Activated naive CD4-positive, alpha-beta T cell treated with anti-CD3 and anti-CD28 coated beads, Interleukin-2, amount 50 U/mL, for 72 hours (primary cell): ENCODE measurements around the gene ANKFN1. TPM values are rescaled to one million over a fixed set of nuclear protein-coding genes. Genes with fewer than 3 reads are reported as not detected.
"Not testable (repeated sequence)": the region's sequence is repeated elsewhere in the genome, so short reads cannot be mapped to it uniquely, and the experiment has no call there.

Experiments
- ATAC-seq, 2 donors: fragments of 150-1000 bp; cut with Tn5 transposase; 2 replicates each; pipeline ENCODE4 v1.10.0; 2021; ENCODE audit warnings: mild to moderate bottlenecking in 2 of 2, moderate library complexity in 2 of 2
- DNase-seq, 2 donors: peaks; one replicate each; pipeline ENCODE4 v3.0.0; 2021 to 2022; ENCODE audit warnings: low spot score in 2 of 2
- H3K27ac Mint-ChIP-seq, 2 donors: one replicate each; pipeline ENCODE4 v1.8.0; 2022; ENCODE audit warnings: mild to moderate bottlenecking in 2 of 2, mixed read lengths in 2 of 2
- H3K36me3 Mint-ChIP-seq, 2 donors: one replicate each; pipeline ENCODE4 v1.8.0; 2022; ENCODE audit warnings: mixed read lengths in 2 of 2
- H3K9me3 Mint-ChIP-seq, 2 donors: one replicate each; pipeline ENCODE4 v1.8.0; 2022; ENCODE audit warnings: mixed read lengths in 2 of 2
- total RNA-seq, 2 donors: library from RNA; stranded (reverse); gene quantifications; one replicate each; pipeline ENCODE4 v1.2.3, GENCODE V29; 2022

ANKFN1 gene
- total RNA-seq, 2 donors from 2014 or later: not detected

DNA sequence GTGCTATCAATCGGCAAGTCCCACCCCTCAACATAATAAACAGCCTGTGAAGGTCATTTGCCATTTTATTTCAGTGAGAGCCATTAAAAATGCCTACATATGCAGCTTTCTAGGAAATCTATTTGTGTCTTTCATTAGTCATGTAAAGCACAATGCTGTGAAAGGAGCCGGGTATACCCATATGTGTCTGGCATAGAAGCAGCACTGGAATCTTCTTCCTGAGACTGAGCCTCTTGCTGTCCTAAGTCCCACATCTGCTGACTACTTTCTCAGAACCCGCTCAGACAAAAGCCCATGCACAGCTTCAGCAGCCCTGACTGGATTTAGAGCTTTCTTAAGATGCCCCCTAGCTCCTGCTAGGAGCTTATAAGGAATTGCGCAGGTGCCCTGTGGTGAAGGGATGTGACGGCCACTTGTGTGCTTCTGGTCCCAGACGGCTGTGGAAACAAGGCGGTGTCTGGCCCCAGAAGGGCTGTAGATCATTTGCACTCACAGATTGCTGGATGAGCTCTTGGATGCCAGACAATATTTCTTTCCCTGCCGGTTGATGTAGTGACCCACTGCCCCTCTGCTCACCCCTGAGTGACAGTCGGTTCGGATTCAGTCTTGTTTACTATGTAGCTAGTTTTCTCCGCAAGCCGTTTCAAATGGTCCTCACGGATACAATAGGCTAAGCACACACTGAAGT is 172.2 kb downstream of the ANKFN1 start:
- H3K27ac Mint-ChIP-seq: no peak overlapping the region
- H3K9me3 Mint-ChIP-seq: no peaks in the 10 kb centered on the region
- ATAC-seq (no peak), DNase-seq (no peak)
- H3K36me3 Mint-ChIP-seq: no peaks in the 10 kb centered on the region

DNA sequence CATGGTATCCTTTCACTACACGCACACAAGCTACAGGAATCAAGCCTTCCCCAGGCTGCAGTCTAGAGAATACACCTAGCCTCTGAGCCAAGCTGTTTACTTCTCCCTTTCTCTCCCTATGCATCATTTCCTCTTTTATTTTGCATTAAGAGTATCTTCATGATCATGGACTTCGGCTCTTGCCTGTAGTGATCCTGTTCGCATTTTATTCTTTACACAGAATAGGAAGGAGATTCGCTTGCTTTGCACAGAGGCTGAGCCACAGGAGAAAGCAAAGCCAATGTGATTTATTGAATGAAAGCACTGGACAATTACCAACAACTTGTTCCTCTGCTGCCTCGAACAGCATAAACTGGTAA is 172.7 kb downstream of the ANKFN1 start:
- ATAC-seq (no peak), DNase-seq (no peak)
- no peaks in the 10 kb centered on the region for H3K36me3 Mint-ChIP-seq
- no peaks in the 10 kb centered on the region for H3K9me3 Mint-ChIP-seq
- H3K27ac Mint-ChIP-seq: no peak overlapping the region

DNA sequence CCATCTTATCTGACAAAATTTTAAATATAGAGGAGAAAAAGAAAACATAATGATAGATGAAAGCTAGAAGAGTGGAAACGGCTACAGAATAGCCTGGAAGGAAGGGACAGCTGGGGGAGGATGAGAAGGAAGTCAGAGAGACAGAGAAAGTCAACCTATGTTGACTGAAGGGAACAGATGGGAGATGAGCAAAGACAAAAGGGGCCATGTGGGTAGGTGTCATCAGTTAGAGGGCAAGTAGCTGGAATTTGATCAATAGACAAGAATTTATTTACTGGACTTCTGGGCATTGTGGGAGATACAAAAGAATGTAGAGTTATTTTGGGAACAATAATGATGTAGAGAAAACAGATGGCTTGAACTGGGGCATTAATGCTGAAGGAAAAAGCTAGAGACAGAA is 194.4 kb downstream of the ANKFN1 start:
- Mint-ChIP-seq H3K9me3 (peaks cover 9 to 12% of the 10 kb centered on the region in 2 donors), H3K36me3 (peaks cover 0 to 5% of the 10 kb centered on the region in 2 donors), H3K27ac (no peak overlapping the region)
- DNase-seq (no peak), ATAC-seq (no peak)

DNA sequence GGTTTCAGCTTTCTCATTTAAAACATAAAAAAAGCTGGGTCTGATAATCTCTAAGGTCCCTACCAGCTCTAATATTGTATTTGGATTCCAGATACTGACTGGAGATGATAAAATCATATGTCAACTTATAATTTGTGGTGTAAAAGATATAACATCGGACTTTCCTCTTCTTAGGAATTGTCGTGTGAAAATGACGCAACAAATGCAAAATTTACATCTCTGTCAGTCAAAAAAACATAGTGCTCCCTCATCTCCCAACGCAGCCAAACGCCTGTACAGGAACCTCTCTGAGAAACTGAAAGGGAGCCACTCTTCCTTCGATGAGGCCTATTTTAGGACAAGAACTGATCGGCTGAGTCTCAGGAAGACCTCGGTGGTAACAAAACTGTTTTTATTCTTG is 197.3 kb downstream of the ANKFN1 start:
- ATAC-seq: no peak
- no peak for DNase-seq
- H3K36me3 Mint-ChIP-seq: no peaks in the 10 kb centered on the region
- peaks cover 0 to 4% of the 10 kb centered on the region in 2 donors for H3K9me3 Mint-ChIP-seq
- no peak overlapping the region for H3K27ac Mint-ChIP-seq

DNA sequence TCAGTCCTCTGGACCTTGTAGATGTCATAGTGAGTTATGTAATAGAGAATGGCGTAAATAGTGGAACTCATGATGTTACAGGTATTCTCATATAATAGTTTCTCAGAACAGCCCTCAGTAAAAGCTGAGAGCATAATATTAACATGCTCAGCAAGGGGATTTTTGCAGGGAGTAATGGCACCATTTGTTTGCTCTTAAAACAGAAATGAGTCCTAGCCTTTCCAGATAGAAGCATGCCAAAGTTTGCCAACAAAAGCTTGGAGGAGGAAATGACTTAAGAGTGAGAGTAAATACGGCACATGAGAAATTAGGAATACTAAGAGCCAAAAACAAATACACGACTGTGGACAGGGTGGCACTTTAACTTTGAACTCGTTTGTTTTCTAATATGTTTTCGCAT is 198.4 kb downstream of the ANKFN1 start:
- ATAC-seq (no peak), DNase-seq (no peak)
- no peaks in the 10 kb centered on the region for H3K36me3 Mint-ChIP-seq
- H3K27ac Mint-ChIP-seq: no peak overlapping the region
- H3K9me3 Mint-ChIP-seq: peaks cover 0 to 4% of the 10 kb centered on the region in 2 donors

DNA sequence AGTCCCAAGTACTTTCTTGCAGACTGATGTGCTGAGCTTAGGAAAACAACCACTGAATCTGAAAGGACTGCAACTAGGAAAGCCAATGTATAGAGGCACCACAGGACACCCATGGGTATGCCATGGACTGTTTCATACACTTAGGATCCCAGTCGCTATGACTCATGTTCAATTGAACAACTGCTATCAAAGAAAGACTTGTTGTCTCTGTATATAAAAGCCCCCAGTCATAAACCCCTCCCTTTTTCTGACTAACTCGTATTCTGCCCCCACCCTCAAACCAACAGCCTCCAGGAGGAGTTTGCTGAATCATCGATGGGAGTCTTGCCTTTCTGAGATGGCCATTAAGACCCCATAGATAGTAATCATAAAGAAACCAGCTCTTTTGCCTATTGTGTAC is 205.4 kb downstream of the ANKFN1 start:
- H3K36me3 Mint-ChIP-seq: no peaks in the 10 kb centered on the region
- no peak overlapping the region for H3K27ac Mint-ChIP-seq
- ATAC-seq: no peak
- no peaks in the 10 kb centered on the region for H3K9me3 Mint-ChIP-seq
- DNase-seq: no peak

DNA sequence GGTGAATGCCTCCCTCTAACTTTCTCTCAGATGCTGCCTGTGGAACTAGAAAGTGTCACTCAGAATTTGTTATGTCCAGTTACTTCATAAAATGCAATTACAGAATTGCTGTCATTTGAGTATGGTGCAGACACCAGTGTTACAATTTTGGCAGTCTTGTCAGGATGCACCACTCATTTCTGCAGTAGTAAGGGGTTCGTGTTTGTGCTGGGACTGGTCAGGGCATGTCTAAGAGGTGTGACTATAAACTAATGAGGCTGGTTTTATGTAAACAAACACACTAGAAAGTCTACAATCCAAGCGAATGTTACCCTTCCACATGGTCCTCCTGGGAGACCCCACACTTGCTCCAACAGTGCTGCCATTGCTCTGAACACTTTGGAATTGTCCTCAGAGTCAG is 206.2 kb downstream of the ANKFN1 start:
- DNase-seq: no peak
- Mint-ChIP-seq H3K9me3 (no peaks in the 10 kb centered on the region), H3K27ac (no peak overlapping the region), H3K36me3 (no peaks in the 10 kb centered on the region)
- no peak for ATAC-seq

DNA sequence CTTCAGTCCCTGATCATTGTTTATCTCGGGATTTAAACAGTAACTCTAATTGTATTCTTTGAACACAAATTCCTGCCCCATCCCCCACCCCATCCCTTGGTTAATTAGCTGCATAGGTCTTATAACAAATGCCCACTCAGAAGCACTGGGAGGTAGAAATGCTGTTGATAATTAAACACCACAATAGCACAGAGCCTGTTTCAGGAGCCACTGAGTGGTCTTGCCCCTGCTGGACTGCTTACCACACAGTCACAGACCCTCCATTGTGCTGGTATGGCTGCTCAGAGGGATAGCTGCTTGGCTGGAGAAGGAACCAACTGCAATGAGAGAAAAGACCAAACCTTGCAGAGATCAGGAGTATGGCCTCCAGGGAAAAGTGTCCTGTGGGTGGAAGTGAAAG is 214.1 kb downstream of the ANKFN1 start:
- no peaks in the 10 kb centered on the region for H3K9me3 Mint-ChIP-seq
- ATAC-seq (no peak), DNase-seq (no peak)
- no peak overlapping the region for H3K27ac Mint-ChIP-seq
- H3K36me3 Mint-ChIP-seq: no peaks in the 10 kb centered on the region

DNA sequence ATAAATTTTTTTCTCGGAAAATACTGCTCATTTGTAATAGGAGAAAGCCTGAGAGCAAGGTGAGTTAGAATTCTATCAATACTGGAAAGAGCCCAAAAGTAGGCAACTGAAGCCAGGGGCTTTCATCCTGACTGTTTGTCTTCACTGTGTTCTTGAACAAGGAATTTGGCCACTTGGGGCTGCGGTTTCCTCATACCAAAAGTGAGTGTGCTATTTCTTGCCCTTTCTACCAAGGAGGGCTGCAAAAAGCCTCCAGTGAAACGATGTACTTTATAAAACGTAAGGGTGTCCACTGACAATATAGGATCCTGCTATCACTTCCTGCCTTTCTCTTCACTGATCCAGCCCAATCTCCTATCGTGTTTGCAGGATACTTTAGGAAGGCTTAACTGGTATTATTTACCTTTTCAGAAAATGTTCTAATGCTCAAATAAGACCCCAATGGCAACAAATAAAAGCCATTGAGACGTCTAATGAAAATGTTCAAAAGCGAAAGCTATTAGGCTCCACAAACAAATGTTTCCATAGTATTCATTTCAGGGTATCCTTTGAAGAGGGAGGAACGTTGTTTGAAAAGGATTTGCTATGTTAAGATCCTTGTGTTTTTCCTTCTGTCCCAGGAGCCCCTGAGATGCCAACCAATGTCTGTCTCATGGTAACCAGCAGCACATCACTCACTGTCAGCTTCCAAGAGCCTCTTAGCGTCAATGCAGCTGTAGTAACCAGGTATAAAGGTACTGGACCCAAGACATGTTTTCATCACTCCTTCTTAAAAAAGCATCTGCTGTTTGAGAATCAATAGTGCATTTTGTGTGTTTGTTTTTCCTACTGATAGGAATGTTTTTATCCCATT is 220.9 kb downstream of the ANKFN1 start:
- no peak for DNase-seq
- ATAC-seq: no peak
- no peaks in the 10 kb centered on the region for H3K9me3 Mint-ChIP-seq
- no peaks in the 10 kb centered on the region for H3K36me3 Mint-ChIP-seq
- H3K27ac Mint-ChIP-seq: no peak overlapping the region

DNA sequence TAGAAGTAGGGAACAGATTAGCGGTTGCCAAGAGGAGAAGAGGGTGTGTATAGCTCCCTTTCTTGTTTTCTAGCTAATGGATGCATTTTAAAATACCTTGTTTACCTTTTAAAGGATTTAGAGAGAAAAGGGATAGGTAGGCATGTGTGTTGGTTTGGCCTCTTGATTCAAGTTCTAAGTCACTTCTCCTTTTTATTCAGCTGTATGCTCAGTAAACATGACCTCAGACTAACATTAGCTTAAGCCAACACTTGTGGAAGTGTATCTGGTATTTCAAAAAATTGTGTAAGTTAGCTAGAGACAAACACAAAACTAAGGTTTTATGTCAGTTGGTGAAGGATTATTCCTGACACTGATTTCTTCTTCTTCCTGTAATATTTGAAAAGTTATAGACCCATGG is 236.1 kb downstream of the ANKFN1 start:
- ATAC-seq (no peak), DNase-seq (no peak)
- no peak overlapping the region for H3K27ac Mint-ChIP-seq
- no peaks in the 10 kb centered on the region for H3K36me3 Mint-ChIP-seq
- H3K9me3 Mint-ChIP-seq: no peaks in the 10 kb centered on the region

DNA sequence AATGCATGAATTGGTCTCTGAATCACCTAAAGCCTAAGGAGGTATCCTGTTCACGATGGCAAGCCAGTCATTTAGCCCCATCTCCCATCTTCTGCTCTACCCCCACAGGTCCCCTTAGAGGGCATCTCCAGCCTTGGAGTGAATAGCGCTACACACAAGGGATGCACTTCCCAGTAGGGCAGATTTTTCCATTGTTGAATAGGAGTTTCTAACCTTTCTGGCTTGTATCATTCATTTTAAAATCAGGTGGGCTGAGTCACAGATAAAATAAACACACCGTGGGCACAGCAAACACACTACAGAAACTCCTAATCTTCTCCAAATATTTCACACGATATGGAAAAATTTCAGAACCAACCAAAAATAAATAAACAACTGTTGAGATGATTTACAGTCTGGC is 239.0 kb downstream of the ANKFN1 start:
- Mint-ChIP-seq H3K36me3 (no peaks in the 10 kb centered on the region), H3K9me3 (no peaks in the 10 kb centered on the region), H3K27ac (no peak overlapping the region)
- ATAC-seq: no peak
- DNase-seq: no peak

DNA sequence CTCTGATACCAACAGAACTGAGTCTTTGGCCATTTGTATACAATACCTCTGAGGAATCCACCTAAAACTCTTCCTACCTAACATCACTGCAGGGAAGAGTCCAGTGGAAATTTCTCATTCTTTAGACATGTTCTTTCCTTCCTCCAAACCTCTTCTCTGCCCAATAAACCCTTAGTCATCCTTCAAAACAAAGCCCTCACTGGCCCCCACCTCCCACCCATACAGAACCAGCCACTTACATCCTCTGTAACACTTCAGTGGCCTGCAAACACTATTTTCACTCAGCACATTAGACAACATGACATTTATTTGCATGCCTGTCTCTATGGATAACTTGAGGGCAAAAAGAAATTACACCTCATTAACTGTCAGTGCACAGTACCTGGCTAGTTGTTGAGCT is 239.9 kb downstream of the ANKFN1 start:
- no peak for ATAC-seq
- DNase-seq: no peak
- H3K27ac Mint-ChIP-seq: no peak overlapping the region
- no peaks in the 10 kb centered on the region for H3K36me3 Mint-ChIP-seq
- H3K9me3 Mint-ChIP-seq: no peaks in the 10 kb centered on the region

DNA sequence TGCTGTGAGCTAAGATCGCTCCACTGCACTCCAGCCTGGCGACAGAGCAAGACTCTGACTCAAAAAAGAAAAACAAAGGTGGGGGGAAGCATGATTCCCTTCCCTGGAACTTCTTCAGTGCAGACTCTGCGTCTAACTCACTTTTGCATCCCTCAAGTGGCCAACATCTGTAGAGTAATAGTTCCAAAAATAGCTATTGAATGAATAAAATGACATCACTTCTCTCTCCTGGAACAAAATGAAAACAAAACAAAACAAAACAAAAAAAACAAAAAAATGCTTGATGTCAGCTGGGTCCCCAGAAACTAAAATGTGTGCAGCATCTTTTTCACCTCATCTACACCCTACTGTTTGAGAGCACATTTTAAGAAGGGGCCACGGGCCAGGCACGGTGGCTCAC is 242.5 kb downstream of the ANKFN1 start:
- ATAC-seq: no peak
- Mint-ChIP-seq H3K9me3 (no peaks in the 10 kb centered on the region), H3K36me3 (no peaks in the 10 kb centered on the region), H3K27ac (no peak overlapping the region)
- DNase-seq: no peak

DNA sequence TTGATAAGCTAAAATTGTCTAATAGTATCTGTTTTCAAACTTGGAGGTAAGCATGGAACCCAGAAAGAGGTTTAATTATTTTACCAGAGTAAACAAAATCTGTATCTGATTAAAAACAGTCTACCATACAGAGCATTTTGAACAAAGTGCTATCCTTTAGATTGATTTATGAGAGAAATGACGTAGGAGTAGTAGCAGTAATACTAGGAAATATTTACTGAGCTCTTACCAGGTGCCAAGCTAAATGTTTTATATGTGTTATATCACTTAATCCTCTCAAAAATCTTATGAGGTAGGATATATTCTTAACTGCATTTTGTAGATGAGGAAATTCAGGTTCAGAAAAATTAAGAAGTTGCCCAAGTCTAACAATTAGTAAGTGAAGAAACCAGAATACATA is 253.8 kb downstream of the ANKFN1 start:
- no peak overlapping the region for H3K27ac Mint-ChIP-seq
- DNase-seq: no peak
- peaks cover 2 to 6% of the 10 kb centered on the region in 2 donors for H3K36me3 Mint-ChIP-seq
- ATAC-seq: no peak
- H3K9me3 Mint-ChIP-seq: peaks cover 3 to 4% of the 10 kb centered on the region in 2 donors

DNA sequence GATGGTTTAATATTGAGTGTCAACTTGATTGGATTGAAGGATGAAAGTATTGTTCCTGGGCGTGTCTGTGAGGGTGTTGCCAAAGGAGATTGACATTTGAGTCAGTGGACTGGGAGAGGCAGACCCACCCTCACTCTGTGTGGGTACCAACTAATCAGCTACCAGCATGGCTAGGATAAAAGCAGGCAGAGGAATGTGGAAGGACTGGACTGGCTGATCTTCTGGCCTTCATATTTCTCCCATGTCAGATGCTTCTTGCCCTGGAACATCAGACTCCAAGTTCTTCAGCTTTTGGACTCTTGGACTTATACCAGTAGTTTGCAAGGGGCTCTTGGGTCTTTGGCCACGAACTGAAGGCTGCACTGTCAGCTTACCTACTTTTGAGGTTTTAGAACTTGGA is 259.1 kb downstream of the ANKFN1 start:
- H3K27ac Mint-ChIP-seq, DNase-seq, ATAC-seq: not testable (repeated sequence)
- peaks cover 5 to 12% of the 10 kb centered on the region in 2 donors for H3K9me3 Mint-ChIP-seq
- H3K36me3 Mint-ChIP-seq: peaks cover 0 to 11% of the 10 kb centered on the region in 2 donors

DNA sequence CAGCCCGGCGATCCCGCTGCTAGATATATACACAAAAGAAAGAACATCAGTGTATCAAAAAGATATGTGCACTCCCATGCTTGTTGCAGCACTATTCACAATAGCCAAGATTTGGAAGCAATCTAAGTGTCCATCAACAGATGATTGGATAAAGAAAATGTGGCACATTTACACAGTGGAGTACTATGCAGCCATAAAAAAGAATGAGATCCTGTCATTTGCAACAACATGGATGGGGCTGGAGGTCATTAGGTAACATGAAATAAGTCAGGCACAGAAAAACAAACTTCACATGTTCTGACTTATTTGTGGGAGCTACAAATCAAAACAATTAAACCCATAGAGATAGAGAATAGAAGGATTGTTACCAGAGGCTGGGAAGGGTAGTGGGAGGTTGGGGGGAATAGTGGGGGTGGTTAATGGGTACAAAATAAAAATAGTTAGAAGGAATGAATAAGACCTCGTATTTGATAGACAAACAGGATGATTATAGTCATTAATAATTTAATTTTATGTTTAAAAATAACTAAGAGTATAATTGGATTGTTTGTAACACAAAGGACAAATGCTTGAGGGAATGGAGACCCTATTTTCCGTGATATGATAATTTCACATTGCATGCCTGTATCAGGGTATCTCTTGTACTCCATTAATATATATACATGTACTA is 263.5 kb downstream of the ANKFN1 start:
- Mint-ChIP-seq H3K9me3 (peaks cover 5 to 12% of the 10 kb centered on the region in 2 donors), H3K27ac (no peak overlapping the region), H3K36me3 (peaks cover 0 to 11% of the 10 kb centered on the region in 2 donors)
- ATAC-seq (no peak), DNase-seq (no peak)

DNA sequence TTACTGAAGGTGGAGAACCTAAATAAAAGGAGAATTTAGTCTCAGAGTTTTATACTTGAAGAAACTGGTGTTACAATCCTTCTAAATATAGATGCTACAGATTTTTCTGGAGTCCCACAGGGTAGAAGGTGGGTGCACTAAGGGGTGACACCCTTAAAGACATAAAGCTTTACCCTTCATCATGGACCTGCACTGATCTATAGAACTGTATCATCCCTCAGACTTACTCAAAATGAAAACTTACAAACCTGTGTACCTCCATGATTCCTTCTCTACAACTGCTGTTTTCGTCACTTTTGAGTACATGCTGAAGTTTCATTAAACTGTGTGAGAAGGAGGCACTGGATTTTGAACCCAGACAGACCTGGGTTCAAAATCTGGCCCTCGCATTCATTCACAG is 270.7 kb downstream of the ANKFN1 start:
- peaks cover 0 to 4% of the 10 kb centered on the region in 2 donors for H3K9me3 Mint-ChIP-seq
- no peaks in the 10 kb centered on the region for H3K36me3 Mint-ChIP-seq
- DNase-seq (no peak), ATAC-seq (peak in 1 of 2 donors; percentile 60)
- H3K27ac Mint-ChIP-seq: peak overlapping the region in 1 of 2 donors; percentile 44
